ENCODE results near the gene ADCY7. TPM values are rescaled to one million over a fixed set of nuclear protein-coding genes. Genes with fewer than 3 reads are reported as not detected.

Gene ADCY7
- total RNA-seq, 1 experiment from 2014 or later, result 39.3 TPM

DNA sequence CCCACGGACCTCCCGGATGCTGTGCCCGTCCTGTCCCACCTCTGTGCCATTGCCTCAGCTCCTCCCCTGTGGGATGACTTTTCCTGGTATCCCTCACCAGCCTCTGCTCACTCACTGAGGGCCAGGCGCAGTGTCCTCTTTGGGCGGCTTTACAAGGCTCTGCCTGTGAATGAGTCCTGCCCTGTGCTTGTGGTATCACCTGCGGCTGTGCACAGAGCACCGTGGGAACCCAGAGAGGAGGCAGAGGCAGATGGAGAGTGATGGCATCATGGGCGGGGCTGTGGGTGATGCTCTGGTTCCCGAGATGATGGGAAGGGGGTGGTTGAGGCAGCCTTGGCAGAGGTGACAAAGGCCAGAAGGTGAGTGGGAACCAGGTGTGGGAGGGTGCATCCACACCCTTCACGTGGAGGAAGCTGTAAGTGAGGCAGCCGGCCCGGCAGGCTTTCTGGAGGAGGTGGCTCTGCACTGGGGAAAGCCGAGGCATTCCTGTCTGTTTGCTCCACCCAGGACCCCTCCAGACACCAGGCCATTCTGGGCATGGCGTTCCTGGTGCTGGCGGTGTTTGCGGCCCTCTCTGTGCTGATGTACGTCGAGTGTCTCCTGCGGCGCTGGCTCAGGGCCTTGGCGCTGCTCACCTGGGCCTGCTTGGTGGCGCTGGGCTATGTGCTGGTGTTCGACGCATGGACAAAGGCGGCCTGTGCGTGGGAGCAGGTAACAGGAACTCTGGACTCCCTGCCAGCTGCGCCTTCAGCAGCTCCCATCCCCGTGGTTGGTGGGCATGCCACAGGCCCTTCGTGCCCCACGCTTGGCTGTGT lies 23.8 kb downstream of the ADCY7 start:
- Histone ChIP-seq H4K20me1 (ENCODE audit: insufficient read depth) (no peaks in the 10 kb centered on the region), H3K9me2 (ENCODE audit: insufficient read depth) (no peaks in the 10 kb centered on the region), H3K36me3 (ENCODE audit: low read depth) (no peaks in the 10 kb centered on the region), H3K79me2 (ENCODE audit: low read depth) (no peaks in the 10 kb centered on the region), H3K27me3 (ENCODE audit: insufficient read depth, low read depth) (no peaks in the 10 kb centered on the region), H3K4me2 (no peak overlapping the region), H3K27ac (no peak overlapping the region), H3K9me3 (ENCODE audit: insufficient read depth, low read depth) (no peaks in the 10 kb centered on the region), H3K4me1 (replicated peaks; ENCODE audit: insufficient read depth) (no peaks in the 10 kb centered on the region), H2AFZ (no peak overlapping the region), H3K4me3 (no peak overlapping the region), H3F3A (ENCODE audit: insufficient read depth, low read depth) (no peaks in the 10 kb centered on the region)
- intact Hi-C loops (cut with micrococcal nuclease; ENCODE audit: unreplicated experiment), result no loop called here
- CTCF ChIA-PET, result no interaction called here
- POLR2A ChIA-PET (ENCODE audit: unreplicated experiment), result no interaction called here
- TF ChIP-seq CTCF (conservative IDR thresholded peaks at IDR 0.05) (no peak), EZH2 (IDR thresholded peaks at IDR 0.05; ENCODE audit: low read depth) (no peak)
- DNase-seq, result no peak
- BruUV-seq (replicated peaks), result no TSS peak

GRCh38 chr16:50290856-50291255 lies 24.5 kb downstream of the ADCY7 start:
- ChIA-PET POLR2A (ENCODE audit: unreplicated experiment) (no interaction called here), CTCF (no interaction called here)
- H4K20me1 ChIP-seq (ENCODE audit: insufficient read depth), result no peaks in the 10 kb centered on the region
- BruUV-seq (replicated peaks), result no TSS peak
- no peak overlapping the region for H3K4me3 ChIP-seq
- H3K36me3 ChIP-seq (ENCODE audit: low read depth), result no peaks in the 10 kb centered on the region
- no peak for DNase-seq
- no peak overlapping the region for H3K27ac ChIP-seq
- H3K4me2 ChIP-seq, result no peak overlapping the region
- no peak for TF ChIP-seq CTCF (conservative IDR thresholded peaks at IDR 0.05)
- TF ChIP-seq EZH2 (IDR thresholded peaks at IDR 0.05; ENCODE audit: low read depth), result no peak
- H3K9me3 ChIP-seq (ENCODE audit: insufficient read depth, low read depth), result no peaks in the 10 kb centered on the region
- H3K9me2 ChIP-seq (ENCODE audit: insufficient read depth), result no peaks in the 10 kb centered on the region
- no peak overlapping the region for H2AFZ ChIP-seq
- intact Hi-C loops (cut with micrococcal nuclease; ENCODE audit: unreplicated experiment), result no loop called here
- no peaks in the 10 kb centered on the region for H3F3A ChIP-seq (ENCODE audit: insufficient read depth, low read depth)
- no peaks in the 10 kb centered on the region for H3K79me2 ChIP-seq (ENCODE audit: low read depth)
- H3K27me3 ChIP-seq (ENCODE audit: insufficient read depth, low read depth), result no peaks in the 10 kb centered on the region
- no peaks in the 10 kb centered on the region for H3K4me1 ChIP-seq (replicated peaks; ENCODE audit: insufficient read depth)

- no peaks in the 10 kb centered on the region for H3K79me2 ChIP-seq (ENCODE audit: low read depth)
- H3K4me1 ChIP-seq (replicated peaks; ENCODE audit: insufficient read depth), result no peaks in the 10 kb centered on the region
- no peaks in the 10 kb centered on the region for H3K9me3 ChIP-seq (ENCODE audit: insufficient read depth, low read depth)
- no peaks in the 10 kb centered on the region for H3K9me2 ChIP-seq (ENCODE audit: insufficient read depth)
- BruUV-seq (replicated peaks), result no TSS peak
- no peak overlapping the region for H3K4me3 ChIP-seq
- ChIA-PET POLR2A (ENCODE audit: unreplicated experiment) (no interaction called here), CTCF (no interaction called here)
- no peaks in the 10 kb centered on the region for H3F3A ChIP-seq (ENCODE audit: insufficient read depth, low read depth)
- no peaks in the 10 kb centered on the region for H3K27me3 ChIP-seq (ENCODE audit: insufficient read depth, low read depth)
- H2AFZ ChIP-seq, result no peak overlapping the region
- 0 out of 2 replicates have a peak, but pooled peaks cover 8% of the 10 kb centered on the region for H4K20me1 ChIP-seq (ENCODE audit: insufficient read depth)
- no peak for TF ChIP-seq CTCF (conservative IDR thresholded peaks at IDR 0.05)
- TF ChIP-seq EZH2 (IDR thresholded peaks at IDR 0.05; ENCODE audit: low read depth), result no peak
- DNase-seq, result no peak
- intact Hi-C loops (cut with micrococcal nuclease; ENCODE audit: unreplicated experiment), result no loop called here
- no peaks in the 10 kb centered on the region for H3K36me3 ChIP-seq (ENCODE audit: low read depth)
- no peak overlapping the region for H3K27ac ChIP-seq
- H3K4me2 ChIP-seq, result no peak overlapping the region
Observed at GRCh38 chr16:50291719-50292565, 25.6 kb downstream of the ADCY7 start.
